RKO (cell line): Measurements from ENCODE around the gene TEX44.
"Not testable (repeated sequence)": the region's sequence is repeated elsewhere in the genome, so short reads cannot be mapped to it uniquely, and the experiment has no call there.

ENCODE experiments used
- DNase-seq: peaks from one replicate; pipeline ENCODE4 v3.0.0-alpha.2; 2016; ENCODE audit warnings: low spot score

TEX44 gene

GRCh38 chr2:231592636-231593145 lies at the start of gene TEX44:
Gene TEX44 (plus strand): TSS chr2:231592864. CDS start chr2:231592952, 88 bp downstream.
- DNase-seq: no peak

- DNase-seq: no peak
These were observed 47.4 kb upstream of the TEX44 start for GRCh38 chr2:231545105-231545902.

- no peak for DNase-seq
These were observed 46.5 kb upstream of the TEX44 start for GRCh38 chr2:231546014-231546715.

GRCh38 chr2:231547315-231548110 lies 45.2 kb upstream of the TEX44 start:
- DNase-seq: no peak

- no peak for DNase-seq
These were observed 43.9 kb upstream of the TEX44 start for GRCh38 chr2:231548752-231549151.

- DNase-seq: no peak
These were observed 43.0 kb upstream of the TEX44 start for GRCh38 chr2:231549446-231550239.

- no peak for DNase-seq
These were observed 39.9 kb upstream of the TEX44 start for GRCh38 chr2:231552752-231553151.

- no peak for DNase-seq
These were observed 38.3 kb upstream of the TEX44 start for GRCh38 chr2:231554327-231554726.

- no peak for DNase-seq
These were observed 37.7 kb upstream of the TEX44 start for GRCh38 chr2:231554748-231555545.

- DNase-seq: not testable (repeated sequence)
These were observed 36.2 kb upstream of the TEX44 start for GRCh38 chr2:231556496-231556895.

- no peak for DNase-seq
These were observed 35.7 kb upstream of the TEX44 start for GRCh38 chr2:231556981-231557380.

- DNase-seq: peak; percentile 47
These were observed 35.0 kb upstream of the TEX44 start for GRCh38 chr2:231557571-231558217.

- DNase-seq: peak; percentile 57
These were observed 29.2 kb upstream of the TEX44 start for GRCh38 chr2:231563378-231563961.

- DNase-seq: no peak
These were observed 26.6 kb upstream of the TEX44 start for GRCh38 chr2:231565887-231566594.

- DNase-seq: no peak
These were observed 25.5 kb upstream of the TEX44 start for GRCh38 chr2:231567159-231567558.

GRCh38 chr2:231568098-231568784 lies 24.4 kb upstream of the TEX44 start:
- no peak for DNase-seq

GRCh38 chr2:231568785-231569435 lies 23.8 kb upstream of the TEX44 start:
- no peak for DNase-seq

GRCh38 chr2:231570915-231571314 lies 21.7 kb upstream of the TEX44 start:
- DNase-seq: not testable (repeated sequence)
